Left ventricle myocardium inferior (tissue), 1 donor: ENCODE measurements around the gene SLC50A1. TPM values are rescaled to one million over a fixed set of nuclear protein-coding genes. Genes with fewer than 3 reads are reported as not detected.
A peak's percentile ranks its signal among the peaks of the same experiment; 100 is the strongest.

Experiments
- DNase-seq: peaks from one replicate; pipeline ENCODE4 v3.0.0-alpha.2; 2020
- H3K27ac ChIP-seq: fragments of 200-600 bp; replicated peaks from 2 replicates; pipeline ENCODE4 v1.8.0; 2021
- H3K27me3 ChIP-seq: fragments of 200-600 bp; 2 replicates; pipeline ENCODE4 v1.8.0; 2021; ENCODE audit warnings: low read depth
- H3K36me3 ChIP-seq: fragments of 200-600 bp; 2 replicates; pipeline ENCODE4 v1.8.0; 2021
- H3K4me1 ChIP-seq: fragments of 200-600 bp; 2 replicates; pipeline ENCODE4 v1.8.0; 2021
- H3K4me3 ChIP-seq: fragments of 200-600 bp; 2 replicates; pipeline ENCODE4 v1.8.0; 2021; ENCODE audit warnings: mild to moderate bottlenecking, moderate library complexity
- H3K9me3 ChIP-seq: fragments of 200-600 bp; replicated peaks from 2 replicates; pipeline ENCODE4 v1.8.0; 2021
- CTCF ChIP-seq: fragments of 200-600 bp; IDR thresholded peaks from 2 replicates; pipeline ENCODE4 v1.8.0; 2021; ENCODE audit warnings: antibody characterized with exemption, mild to moderate bottlenecking, borderline replicate concordance
- intact Hi-C: fragments of 100-400 bp; cut with micrococcal nuclease; formaldehyde crosslinking; loops from one replicate; pipeline ENCODE4 v1.11.0; 2022
- total RNA-seq: library from RNA; stranded (reverse); fragmentation: NEBNext Ultra II Directional; extraction: Animal tissue kit (Norgen Biotek cat#: 25700); gene quantifications from one replicate; pipeline ENCODE4 v1.2.1, GENCODE V29; 2021
- donor health status: DM: no; HTN: yes; CAD: no; lungs with severe emphysema.

The SLC50A1 gene
- total RNA-seq, 1 donor from 2014 or later = 8.2 TPM

GRCh38 chr1:155131285-155131684 lies 4.4 kb upstream of the SLC50A1 start:
- no peak for TF ChIP-seq CTCF
- peak; percentile 58 for DNase-seq
- H3K4me1 ChIP-seq = peaks cover 97% of the 10 kb centered on the region

GRCh38 chr1:155131856-155132255 lies 3.8 kb upstream of the SLC50A1 start:
- peak overlapping the region; percentile 95 for H3K27ac ChIP-seq
- H3K4me3 ChIP-seq = peak overlapping the region; percentile 87
- intact Hi-C loops = no loop called here
- peaks cover 40% of the 10 kb centered on the region for H3K36me3 ChIP-seq
- peaks cover 96% of the 10 kb centered on the region for H3K4me1 ChIP-seq
- no peak for TF ChIP-seq CTCF
- DNase-seq = no peak
- H3K9me3 ChIP-seq = no peaks in the 10 kb centered on the region
- H3K27me3 ChIP-seq = no peaks in the 10 kb centered on the region

More at GRCh38 chr1:155131285-155131684, 4.4 kb upstream of the SLC50A1 start:
- peak overlapping the region; percentile 95 for H3K27ac ChIP-seq
- intact Hi-C loops = no loop called here
- H3K4me3 ChIP-seq = peak overlapping the region; percentile 87
- H3K36me3 ChIP-seq = peaks cover 40% of the 10 kb centered on the region
- no peaks in the 10 kb centered on the region for H3K27me3 ChIP-seq
- H3K9me3 ChIP-seq = no peaks in the 10 kb centered on the region

GRCh38 chr1:155133799-155134281 lies 1.8 kb upstream of the SLC50A1 start:
- H3K27ac ChIP-seq = peak overlapping the region; percentile 95
- H3K36me3 ChIP-seq = peaks cover 40% of the 10 kb centered on the region
- peaks cover 95% of the 10 kb centered on the region for H3K4me1 ChIP-seq

GRCh38 chr1:155134322-155134721 lies 1.3 kb upstream of the SLC50A1 start:
- intact Hi-C loops = no loop called here
- H3K9me3 ChIP-seq = no peaks in the 10 kb centered on the region
- peak overlapping the region; percentile 79 for H3K4me3 ChIP-seq
- H3K27ac ChIP-seq = peak overlapping the region; percentile 95
- no peak for TF ChIP-seq CTCF
- H3K27me3 ChIP-seq = no peaks in the 10 kb centered on the region
- peaks cover 95% of the 10 kb centered on the region for H3K4me1 ChIP-seq
- no peak for DNase-seq
- H3K36me3 ChIP-seq = peaks cover 40% of the 10 kb centered on the region

More at GRCh38 chr1:155133799-155134281, 1.8 kb upstream of the SLC50A1 start:
- intact Hi-C loops = no loop called here
- H3K9me3 ChIP-seq = no peaks in the 10 kb centered on the region
- TF ChIP-seq CTCF = no peak
- H3K27me3 ChIP-seq = no peaks in the 10 kb centered on the region
- DNase-seq = no peak
- H3K4me3 ChIP-seq = peak overlapping the region; percentile 79

- H3K27me3 ChIP-seq = no peaks in the 10 kb centered on the region
- intact Hi-C loops = no loop called here
- DNase-seq = peak; percentile 84
- H3K27ac ChIP-seq = peak overlapping the region; percentile 95
- TF ChIP-seq CTCF = no peak
- H3K4me1 ChIP-seq = peaks cover 95% of the 10 kb centered on the region
- H3K9me3 ChIP-seq = no peaks in the 10 kb centered on the region
- peak overlapping the region; percentile 79 for H3K4me3 ChIP-seq
- peaks cover 40% of the 10 kb centered on the region for H3K36me3 ChIP-seq
These were observed 705 bp upstream of the SLC50A1 start for GRCh38 chr1:155134880-155135414.
